Brain microvascular endothelial cell (primary cell): ENCODE measurements around the gene PIK3AP1.

Experiments used
- DNase-seq: peaks from one replicate; pipeline ENCODE4 v3.0.0-alpha.2; 2020
- H3K27ac ChIP-seq: fragments of 250-450 bp; sonication (Bioruptor Pico); 2 replicates; pipeline ENCODE4 v1.5.1; 2020; ENCODE audit warnings: mild to moderate bottlenecking, moderate library complexity
- H3K27me3 ChIP-seq: fragments of 250-450 bp; sonication (Bioruptor Pico); replicated peaks from 2 replicates; pipeline ENCODE4 v1.5.1; 2020; ENCODE audit warnings: mild to moderate bottlenecking
- H3K36me3 ChIP-seq: fragments of 250-450 bp; sonication (Bioruptor Pico); replicated peaks from 2 replicates; pipeline ENCODE4 v1.5.1; 2020; ENCODE audit warnings: mild to moderate bottlenecking
- H3K4me3 ChIP-seq: 2 replicates; pipeline ENCODE4 v1.5.1; 2011; ENCODE audit warnings: low read depth, mild to moderate bottlenecking, control low read depth, low read length, moderate library complexity
- CTCF ChIP-seq: IDR thresholded peaks from 2 replicates; pipeline ENCODE4 v1.5.1; 2011; ENCODE audit warnings: low read depth, mild to moderate bottlenecking, moderate library complexity, low read length, control low read depth, inconsistent platforms; ENCODE audit errors: missing control alignments
- in situ Hi-C: cut with HindIII; loops from 2 replicates; pipeline ENCODE4 v1.10.0; 2017; ENCODE audit warnings: low sequenced_read_pairs, low pct_ligation_motif_present

The PIK3AP1 gene

GRCh38 chr10:96619120-96619519 lies 101.2 kb downstream of the PIK3AP1 start:
- no peak for TF ChIP-seq CTCF
- in situ Hi-C loops, result no loop called here
- Histone ChIP-seq H3K27ac (no peak overlapping the region), H3K27me3 (no peaks in the 10 kb centered on the region), H3K4me3 (no peak overlapping the region), H3K36me3 (no peaks in the 10 kb centered on the region)
- no peak for DNase-seq

- no peak for DNase-seq
- Histone ChIP-seq H3K27ac (no peak overlapping the region), H3K4me3 (no peak overlapping the region), H3K27me3 (no peaks in the 10 kb centered on the region), H3K36me3 (no peaks in the 10 kb centered on the region)
- TF ChIP-seq CTCF, result no peak
- in situ Hi-C loops, result no loop called here
Observed at GRCh38 chr10:96618653-96619052, 101.7 kb downstream of the PIK3AP1 start.

- Histone ChIP-seq H3K36me3 (no peaks in the 10 kb centered on the region), H3K4me3 (no peak overlapping the region), H3K27ac (no peak overlapping the region), H3K27me3 (no peaks in the 10 kb centered on the region)
- no peak for DNase-seq
- TF ChIP-seq CTCF, result no peak
- in situ Hi-C loops, result no loop called here
Observed at GRCh38 chr10:96616961-96617360, 103.4 kb downstream of the PIK3AP1 start.

- in situ Hi-C loops, result no loop called here
- Histone ChIP-seq H3K27me3 (no peaks in the 10 kb centered on the region), H3K36me3 (no peaks in the 10 kb centered on the region), H3K4me3 (no peak overlapping the region), H3K27ac (no peak overlapping the region)
- no peak for TF ChIP-seq CTCF
- peak; percentile 96 for DNase-seq
Observed at GRCh38 chr10:96614515-96614914, 105.8 kb downstream of the PIK3AP1 start.

- no peak overlapping the region for H3K4me3 ChIP-seq
- H3K36me3 ChIP-seq, result no peaks in the 10 kb centered on the region
- in situ Hi-C loops, result no loop called here
- H3K27ac ChIP-seq, result no peak overlapping the region
- no peaks in the 10 kb centered on the region for H3K27me3 ChIP-seq
- DNase-seq, result no peak
- no peak for TF ChIP-seq CTCF
Observed at GRCh38 chr10:96613576-96613975, 106.7 kb downstream of the PIK3AP1 start.

- no peaks in the 10 kb centered on the region for H3K36me3 ChIP-seq
- TF ChIP-seq CTCF, result no peak
- no peak overlapping the region for H3K4me3 ChIP-seq
- no peaks in the 10 kb centered on the region for H3K27me3 ChIP-seq
- DNase-seq, result no peak
- in situ Hi-C loops, result no loop called here
- H3K27ac ChIP-seq, result no peak overlapping the region
Observed at GRCh38 chr10:96612055-96612830, 108.1 kb downstream of the PIK3AP1 start.
